BJ (cell line): ENCODE results near the gene SPATA16. TPM values are rescaled to one million over a fixed set of nuclear protein-coding genes. Genes with fewer than 3 reads are reported as not detected.

ENCODE experiments used
- CTCF ChIA-PET: fragments of 350-600 bp; formaldehyde crosslinking; extraction: SDS; loops from one replicate; lab custom pipeline; 2021; ENCODE audit warnings: antibody characterized with exemption, inconsistent platforms; lab: Yijun Ruan, JAX
- POLR2A ChIA-PET: fragments of 300-600 bp; sonication (Branson Sonifier 250); formaldehyde crosslinking; extraction: SDS; loops from one replicate; lab custom pipeline; 2021; ENCODE audit warnings: antibody characterized with exemption; lab: Charles Lee
- DNase-seq: peaks from one replicate; pipeline ENCODE4 v3.0.0-alpha.2; 2011; ENCODE audit warnings: low read depth
- H3K27me3 ChIP-seq: 2 replicates; pipeline ENCODE4 v1.6.0; 2011; ENCODE audit warnings: low read length; ENCODE audit not compliant: control insufficient read depth, insufficient read depth
- H3K36me3 ChIP-seq: 2 replicates; pipeline ENCODE4 v1.5.1; 2011; ENCODE audit warnings: low read length; ENCODE audit not compliant: control insufficient read depth, insufficient read depth
- H3K4me3 ChIP-seq: 2 replicates; pipeline ENCODE4 v1.5.1; 2011; ENCODE audit warnings: low read depth, mild to moderate bottlenecking, control low read depth, low read length
- polyA plus RNA-seq: library from polyadenylated mRNA; depleted of rRNA; stranded (reverse); fragments of >200 nt; gene quantifications from 2 replicates; pipeline ENCODE4 v1.2.3, GENCODE V29; 2011
- TF ChIP-seq, protein P1 (sequence below): IDR thresholded peaks from 2 replicates; pipeline ENCODE4 v1.5.1; 2011; ENCODE audit warnings: low read depth, mild to moderate bottlenecking, control low read depth, inconsistent platforms, low read length, moderate library complexity; ENCODE audit not compliant: insufficient read depth

SPATA16 gene
- polyA plus RNA-seq, 1 experiment = not detected

DNA sequence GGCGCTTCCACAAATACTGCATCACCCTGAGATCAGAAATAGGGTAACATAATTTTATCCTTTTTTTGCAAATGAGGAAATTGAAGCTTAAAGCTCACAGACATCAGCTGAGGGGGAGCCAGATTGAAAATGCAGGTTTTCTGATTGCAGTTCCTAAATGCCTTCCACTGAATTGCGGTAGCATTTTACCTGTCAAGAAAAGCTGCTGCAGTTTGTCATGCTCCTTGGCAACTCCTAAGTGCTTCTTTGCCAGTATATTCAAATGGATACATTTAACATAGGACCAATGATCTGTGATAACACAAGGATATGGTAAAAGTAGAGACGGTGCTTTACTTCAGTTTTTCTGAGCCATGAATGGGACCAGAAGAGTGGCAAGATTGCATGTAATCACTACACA lies 50.5 kb downstream of the SPATA16 start:
- TF ChIP-seq, protein P1, sequence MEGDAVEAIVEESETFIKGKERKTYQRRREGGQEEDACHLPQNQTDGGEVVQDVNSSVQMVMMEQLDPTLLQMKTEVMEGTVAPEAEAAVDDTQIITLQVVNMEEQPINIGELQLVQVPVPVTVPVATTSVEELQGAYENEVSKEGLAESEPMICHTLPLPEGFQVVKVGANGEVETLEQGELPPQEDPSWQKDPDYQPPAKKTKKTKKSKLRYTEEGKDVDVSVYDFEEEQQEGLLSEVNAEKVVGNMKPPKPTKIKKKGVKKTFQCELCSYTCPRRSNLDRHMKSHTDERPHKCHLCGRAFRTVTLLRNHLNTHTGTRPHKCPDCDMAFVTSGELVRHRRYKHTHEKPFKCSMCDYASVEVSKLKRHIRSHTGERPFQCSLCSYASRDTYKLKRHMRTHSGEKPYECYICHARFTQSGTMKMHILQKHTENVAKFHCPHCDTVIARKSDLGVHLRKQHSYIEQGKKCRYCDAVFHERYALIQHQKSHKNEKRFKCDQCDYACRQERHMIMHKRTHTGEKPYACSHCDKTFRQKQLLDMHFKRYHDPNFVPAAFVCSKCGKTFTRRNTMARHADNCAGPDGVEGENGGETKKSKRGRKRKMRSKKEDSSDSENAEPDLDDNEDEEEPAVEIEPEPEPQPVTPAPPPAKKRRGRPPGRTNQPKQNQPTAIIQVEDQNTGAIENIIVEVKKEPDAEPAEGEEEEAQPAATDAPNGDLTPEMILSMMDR = no peak
- no peak for DNase-seq
- no peak overlapping the region for H3K4me3 ChIP-seq
- no peaks in the 10 kb centered on the region for H3K27me3 ChIP-seq
- ChIA-PET CTCF (no interaction called here), POLR2A (no interaction called here)
- no peaks in the 10 kb centered on the region for H3K36me3 ChIP-seq

GRCh38 chr3:173089283-173089682 lies 51.8 kb downstream of the SPATA16 start:
- H3K36me3 ChIP-seq = no peaks in the 10 kb centered on the region
- ChIA-PET POLR2A (no interaction called here), CTCF (interaction anchor here (0.5 to 0.6 kb wide), 2 partner anchors 232 to 271 kb away, joined by 3 to 4 read pairs; no protein-coding TSS in a partner anchor)
- DNase-seq = no peak
- no peaks in the 10 kb centered on the region for H3K27me3 ChIP-seq
- TF ChIP-seq, protein P1 = no peak
- H3K4me3 ChIP-seq = no peak overlapping the region

DNA sequence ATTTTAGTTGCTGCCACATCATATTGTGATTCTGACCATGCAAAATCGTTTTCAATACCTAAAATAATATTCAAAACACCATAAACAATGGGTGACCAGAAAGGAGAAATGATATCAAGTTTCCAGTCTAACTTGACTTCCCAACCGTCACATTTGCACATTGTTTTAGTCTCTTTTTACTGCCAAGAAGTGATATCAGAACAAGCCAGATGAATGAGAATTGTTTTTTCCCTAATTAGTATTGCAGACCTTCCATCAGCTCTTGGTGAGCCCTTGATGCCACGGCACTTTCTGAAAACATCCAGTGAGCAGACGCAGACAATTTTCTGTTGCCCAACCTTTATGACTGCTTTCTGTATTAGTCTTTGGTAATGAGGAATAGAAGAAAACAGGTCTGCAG lies 62.5 kb downstream of the SPATA16 start:
- POLR2A ChIA-PET = no interaction called here
- no peak overlapping the region for H3K4me3 ChIP-seq
- no peaks in the 10 kb centered on the region for H3K36me3 ChIP-seq
- H3K27me3 ChIP-seq = no peaks in the 10 kb centered on the region
- TF ChIP-seq, protein P1 = no peak
- DNase-seq = no peak
- CTCF ChIA-PET = no interaction called here

GRCh38 chr3:173066044-173067004 lies 74.7 kb downstream of the SPATA16 start:
- DNase-seq = no peak
- TF ChIP-seq, protein P1 = no peak
- H3K4me3 ChIP-seq = no peak overlapping the region
- CTCF ChIA-PET = no interaction called here
- H3K27me3 ChIP-seq = no peaks in the 10 kb centered on the region
- POLR2A ChIA-PET = no interaction called here
- no peaks in the 10 kb centered on the region for H3K36me3 ChIP-seq

GRCh38 chr3:173065543-173065981 lies 75.5 kb downstream of the SPATA16 start:
- ChIA-PET POLR2A (no interaction called here), CTCF (no interaction called here)
- Histone ChIP-seq H3K4me3 (no peak overlapping the region), H3K36me3 (no peaks in the 10 kb centered on the region), H3K27me3 (no peaks in the 10 kb centered on the region)
- no peak for DNase-seq
- TF ChIP-seq, protein P1 = no peak
